ENCODE data around the gene SMAD1.

DNA sequence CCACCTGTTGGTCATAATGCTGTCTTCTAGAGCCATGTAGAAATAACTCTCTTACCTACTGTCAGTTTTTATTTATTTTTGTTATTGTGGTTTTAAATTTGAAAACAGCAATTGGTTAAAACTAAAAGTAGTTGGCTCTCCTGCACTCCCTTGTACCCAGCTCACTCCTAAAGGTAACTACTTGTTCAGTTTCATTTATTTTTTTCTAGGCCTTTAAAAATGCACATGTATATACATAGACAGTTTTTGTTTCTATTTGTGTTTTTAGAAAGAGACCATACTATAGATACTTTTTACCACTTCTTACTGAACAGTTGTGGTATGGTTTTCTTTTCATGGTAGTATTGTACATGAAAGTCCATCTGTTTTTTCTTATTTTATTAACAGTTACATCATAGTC, 16.8 kb downstream of the SMAD1 start:
- TF ChIP-seq, protein P1, sequence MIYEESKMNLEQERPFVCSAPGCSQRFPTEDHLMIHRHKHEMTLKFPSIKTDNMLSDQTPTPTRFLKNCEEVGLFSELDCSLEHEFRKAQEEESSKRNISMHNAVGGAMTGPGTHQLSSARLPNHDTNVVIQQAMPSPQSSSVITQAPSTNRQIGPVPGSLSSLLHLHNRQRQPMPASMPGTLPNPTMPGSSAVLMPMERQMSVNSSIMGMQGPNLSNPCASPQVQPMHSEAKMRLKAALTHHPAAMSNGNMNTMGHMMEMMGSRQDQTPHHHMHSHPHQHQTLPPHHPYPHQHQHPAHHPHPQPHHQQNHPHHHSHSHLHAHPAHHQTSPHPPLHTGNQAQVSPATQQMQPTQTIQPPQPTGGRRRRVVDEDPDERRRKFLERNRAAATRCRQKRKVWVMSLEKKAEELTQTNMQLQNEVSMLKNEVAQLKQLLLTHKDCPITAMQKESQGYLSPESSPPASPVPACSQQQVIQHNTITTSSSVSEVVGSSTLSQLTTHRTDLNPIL (CRISPR knock-in tag; IDR thresholded peaks at IDR 0.05; ENCODE audit: low read depth) = no peak
- TF ChIP-seq ESRRG (CRISPR knock-in tag; IDR thresholded peaks at IDR 0.05) = no peak
